K562 (cell line): ENCODE data around the gene RAX.

ENCODE experiments used
- ARNT ChIP-seq, 2 experiments: fragments of 450-650 bp; IDR thresholded peaks; 2 replicates each; pipeline ENCODE4 v1.6.1; 2016; ENCODE audit warnings: mild to moderate bottlenecking in 1 of 2
- ATF3 ChIP-seq, 2 experiments: fragments of 450-650 bp in 1 of 2; sonication (generic) in 1 of 2; formaldehyde crosslinking in 1 of 2; IDR thresholded peaks in 1 of 2; conservative IDR thresholded peaks in 1 of 2; 2 replicates each; pipeline versions ENCODE4 v1.6.1 to v1.8.1; 2016 to 2023; ENCODE audit warnings: mild to moderate bottlenecking in 2 of 2, moderate library complexity in 2 of 2, inconsistent platforms in 1 of 2, missing genetic modification reagents in 1 of 2
- BHLHE40 ChIP-seq: IDR thresholded peaks from 2 replicates; pipeline ENCODE4 v1.6.1; 2011; ENCODE audit warnings: low read length, improper control_type of control experiment
- CTCF ChIP-seq, 3 experiments: IDR thresholded peaks in 2 of 3; conservative IDR thresholded peaks in 1 of 3; 2 replicates each; pipeline ENCODE4 v1.5.1; 2011 to 2012; ENCODE audit warnings: low read length in 3 of 3, mild to moderate bottlenecking in 3 of 3, control low read depth in 2 of 3, improper control_type of control experiment in 1 of 3, inconsistent platforms in 1 of 3, low read depth in 1 of 3, mixed read lengths in 1 of 3, moderate library complexity in 1 of 3; ENCODE audit not compliant: insufficient read depth in 2 of 3
- JUND ChIP-seq, 2 experiments: IDR thresholded peaks; 2 replicates in 1 of 2; 3 replicates in 1 of 2; pipeline ENCODE4 v1.6.1; 2011; ENCODE audit warnings: borderline replicate concordance in 2 of 2, low read depth in 2 of 2, low read length in 2 of 2, improper control_type of control experiment in 1 of 2, missing biosample characterization in 1 of 2, missing genetic modification characterization in 1 of 2, missing genetic modification reagents in 1 of 2
- KAT2B ChIP-seq: IDR thresholded peaks from one replicate; pipeline ENCODE4 v1.6.1; 2012; ENCODE audit warnings: low read depth, mild to moderate bottlenecking, control low read depth, inconsistent platforms, low read length, moderate library complexity
- MCM2 ChIP-seq: fragments of 450-650 bp; IDR thresholded peaks from 2 replicates; pipeline ENCODE4 v1.6.1; 2017; ENCODE audit warnings: low read depth, mild to moderate bottlenecking
- MTA3 ChIP-seq: fragments of 450-650 bp; formaldehyde crosslinking; IDR thresholded peaks from 2 replicates; pipeline ENCODE4 v1.6.1; 2017; ENCODE audit warnings: mild to moderate bottlenecking, borderline replicate concordance
- SPI1 ChIP-seq: IDR thresholded peaks from 2 replicates; pipeline ENCODE4 v1.6.1; 2011; ENCODE audit warnings: low read depth, low read length, control low read depth, borderline replicate concordance
- ZBTB2 ChIP-seq: fragments of 450-650 bp; IDR thresholded peaks from 2 replicates; pipeline ENCODE4 v1.6.1; 2016; ENCODE audit warnings: antibody characterized with exemption
- ZNF217 ChIP-seq: sonication (generic); formaldehyde crosslinking; IDR thresholded peaks from 2 replicates; pipeline ENCODE4 v1.8.0; 2022; ENCODE audit warnings: mild to moderate bottlenecking, missing genetic modification reagents
- ZNF384 ChIP-seq: IDR thresholded peaks from 2 replicates; pipeline ENCODE4 v1.6.1; 2012; ENCODE audit warnings: low read depth, low read length, improper control_type of control experiment

GRCh38 chr18:59318460-59319050 is 45.3 kb upstream of the RAX start, which contains the start of gene CPLX4:
- no peak for TF ChIP-seq ATF3 (IDR thresholded peaks at IDR 0.05)
- no peak for TF ChIP-seq ATF3 (CRISPR knock-in tag; conservative IDR thresholded peaks at IDR 0.05)
- TF ChIP-seq ARNT (IDR thresholded peaks at IDR 0.05), result no peak
- no peak for TF ChIP-seq JUND (IDR thresholded peaks at IDR 0.05; ENCODE audit: borderline replicate concordance, low read depth, low read length)
- TF ChIP-seq JUND (tag; IDR thresholded peaks at IDR 0.05; ENCODE audit: borderline replicate concordance, low read depth, low read length), result no peak
- no peak for TF ChIP-seq SPI1
- no peak for TF ChIP-seq ZBTB2
- no peak for TF ChIP-seq ZNF217 (CRISPR knock-in tag)
- TF ChIP-seq CTCF (IDR thresholded peaks at IDR 0.05 in 2 of 3, conservative IDR thresholded peaks at IDR 0.05 in 1 of 3; ENCODE audit: insufficient read depth in 2 of 3, low read depth in 1 of 3, low read length in 3 of 3), result no peak
- TF ChIP-seq MTA3, result no peak
- no peak for TF ChIP-seq BHLHE40
- no peak for TF ChIP-seq ZNF384
- no peak for TF ChIP-seq MCM2
- TF ChIP-seq KAT2B, result no peak
